ENCODE results near the gene HP1BP3. TPM values are rescaled to one million over a fixed set of nuclear protein-coding genes. Genes with fewer than 3 reads are reported as not detected.

Gene HP1BP3
- total RNA-seq, 1 experiment from 2014 or later = 218 TPM

GRCh38 chr1:20770314-20771087 is 16.6 kb downstream of the HP1BP3 start:
- no peak for DNase-seq (ENCODE audit: low read depth)

DNA sequence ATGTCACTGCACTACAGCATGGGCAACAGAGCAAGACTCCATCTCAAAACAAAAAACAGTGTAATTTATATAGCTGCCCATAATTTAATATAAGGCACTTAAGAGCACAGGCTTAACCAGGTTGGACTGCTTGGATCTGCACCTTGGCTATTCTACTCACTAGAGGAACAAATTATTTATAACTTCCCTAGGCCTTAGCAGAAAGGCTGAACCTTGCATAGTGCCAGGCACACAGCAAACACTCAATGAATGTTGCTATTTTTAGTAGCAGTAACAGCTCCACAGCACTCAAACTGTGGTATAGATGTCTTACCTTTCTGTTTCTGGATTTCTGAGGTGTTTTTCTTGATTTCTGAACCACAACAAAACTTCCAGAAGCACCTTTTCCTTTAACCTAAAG is 19.8 kb downstream of the HP1BP3 start:
- no peak for DNase-seq (ENCODE audit: low read depth)

GRCh38 chr1:20763417-20763816 is 23.7 kb downstream of the HP1BP3 start:
- no peak for DNase-seq (ENCODE audit: low read depth)

DNA sequence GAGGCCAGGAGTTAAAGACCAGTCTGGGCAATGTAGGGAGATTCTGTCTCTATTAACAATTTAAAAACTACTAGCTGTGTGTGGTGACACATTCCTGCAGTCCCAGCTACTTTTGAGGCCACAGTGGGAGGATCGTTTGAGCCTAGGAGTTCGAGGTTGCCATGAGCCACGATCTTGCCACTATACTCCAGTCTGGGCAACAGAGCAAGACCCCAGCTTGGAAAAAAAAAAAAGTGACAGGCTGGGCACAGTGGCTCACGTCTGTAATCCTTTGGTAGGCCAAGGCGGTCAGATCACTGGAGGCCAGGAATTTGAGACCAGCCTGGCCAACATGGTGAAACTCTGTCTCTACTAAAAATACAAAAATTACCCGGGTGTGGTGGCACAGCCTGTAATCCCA is 26.8 kb downstream of the HP1BP3 start:
- no peak for DNase-seq (ENCODE audit: low read depth)

GRCh38 chr1:20753589-20753988 is 33.5 kb downstream of the HP1BP3 start:
- peak; percentile 25 for DNase-seq (ENCODE audit: low read depth)

GRCh38 chr1:20751462-20751990 is 35.6 kb downstream of the HP1BP3 start:
- no peak for DNase-seq (ENCODE audit: low read depth)

GRCh38 chr1:20742671-20743070 is 44.4 kb downstream of the HP1BP3 start:
- no peak for DNase-seq (ENCODE audit: low read depth)

GRCh38 chr1:20740781-20741180 is 46.3 kb downstream of the HP1BP3 start:
- no peak for DNase-seq (ENCODE audit: low read depth)

DNA sequence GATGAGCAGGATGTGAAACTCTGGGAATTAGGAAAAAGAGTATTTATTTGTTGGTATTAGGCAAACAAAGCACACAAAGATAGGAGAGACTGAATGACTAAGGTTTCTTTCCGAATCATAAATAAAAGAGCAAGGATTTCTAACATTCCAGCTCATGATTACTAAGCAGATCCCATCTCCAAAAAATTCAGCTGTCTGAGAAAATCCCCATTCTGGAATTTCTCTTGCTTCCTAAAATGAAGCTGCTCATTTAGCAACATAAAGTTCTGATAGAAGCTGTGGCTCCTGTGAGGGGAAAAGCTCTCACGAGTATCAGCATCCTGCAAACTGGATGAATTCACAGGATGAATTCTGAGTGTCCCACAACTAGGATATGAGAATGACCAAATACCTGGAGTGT is 47.9 kb downstream of the HP1BP3 start:
- peak; percentile 74 for DNase-seq (ENCODE audit: low read depth)

DNA sequence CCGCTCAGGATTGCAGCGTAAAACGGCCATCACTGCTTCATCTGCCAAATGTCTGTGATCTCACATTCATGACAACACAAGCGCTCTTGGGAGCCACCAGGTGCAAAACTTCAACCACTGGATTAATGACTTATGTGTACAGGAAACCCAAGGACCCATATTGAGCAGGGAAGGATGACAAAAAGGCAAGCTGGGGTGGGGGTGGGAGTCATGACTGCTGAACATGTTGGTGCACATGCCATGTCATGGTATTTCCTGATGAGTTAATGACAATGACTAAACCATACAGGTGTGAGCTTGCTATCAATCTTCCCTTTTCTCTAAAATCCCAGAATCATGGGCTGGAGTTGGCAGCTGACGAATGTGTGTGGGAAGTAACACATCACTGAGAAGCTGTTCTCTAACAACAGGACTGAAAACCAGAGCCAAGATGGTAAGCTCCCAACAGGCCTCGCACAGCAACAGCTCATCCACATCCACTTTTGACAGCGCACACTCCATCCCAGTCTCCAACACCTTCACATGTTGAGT is 51.5 kb downstream of the HP1BP3 start:
- no peak for DNase-seq (ENCODE audit: low read depth)

DNA sequence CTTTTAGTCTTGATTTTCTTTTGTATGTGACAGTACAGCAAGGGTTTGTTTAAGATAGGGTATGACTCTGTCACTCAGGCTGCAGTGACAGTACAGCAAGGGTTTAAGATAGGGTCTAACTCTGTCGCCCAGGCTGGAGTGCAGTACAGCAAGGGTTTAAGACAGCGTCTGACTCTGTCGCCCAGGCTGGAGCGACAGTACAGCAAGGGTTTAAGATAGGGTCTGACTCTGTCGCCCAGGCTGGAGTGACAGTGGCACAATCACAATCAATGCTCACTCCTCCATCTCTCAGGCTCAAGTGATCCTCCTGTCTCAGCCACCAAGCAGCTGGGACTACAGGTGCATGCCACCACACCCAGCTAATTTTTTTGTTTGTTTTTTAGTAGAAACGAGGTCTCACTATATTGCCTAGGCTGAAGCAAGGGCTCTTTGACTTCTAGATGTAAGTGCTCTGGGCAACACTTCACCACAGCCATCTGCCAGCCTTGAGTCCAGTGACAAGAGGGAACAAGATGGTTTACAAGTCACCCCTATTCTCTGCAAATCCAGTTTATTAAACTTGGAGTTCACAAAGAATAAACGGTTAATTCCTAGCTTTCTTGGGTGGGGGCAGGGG is 53.6 kb downstream of the HP1BP3 start:
- no peak for DNase-seq (ENCODE audit: low read depth)

DNA sequence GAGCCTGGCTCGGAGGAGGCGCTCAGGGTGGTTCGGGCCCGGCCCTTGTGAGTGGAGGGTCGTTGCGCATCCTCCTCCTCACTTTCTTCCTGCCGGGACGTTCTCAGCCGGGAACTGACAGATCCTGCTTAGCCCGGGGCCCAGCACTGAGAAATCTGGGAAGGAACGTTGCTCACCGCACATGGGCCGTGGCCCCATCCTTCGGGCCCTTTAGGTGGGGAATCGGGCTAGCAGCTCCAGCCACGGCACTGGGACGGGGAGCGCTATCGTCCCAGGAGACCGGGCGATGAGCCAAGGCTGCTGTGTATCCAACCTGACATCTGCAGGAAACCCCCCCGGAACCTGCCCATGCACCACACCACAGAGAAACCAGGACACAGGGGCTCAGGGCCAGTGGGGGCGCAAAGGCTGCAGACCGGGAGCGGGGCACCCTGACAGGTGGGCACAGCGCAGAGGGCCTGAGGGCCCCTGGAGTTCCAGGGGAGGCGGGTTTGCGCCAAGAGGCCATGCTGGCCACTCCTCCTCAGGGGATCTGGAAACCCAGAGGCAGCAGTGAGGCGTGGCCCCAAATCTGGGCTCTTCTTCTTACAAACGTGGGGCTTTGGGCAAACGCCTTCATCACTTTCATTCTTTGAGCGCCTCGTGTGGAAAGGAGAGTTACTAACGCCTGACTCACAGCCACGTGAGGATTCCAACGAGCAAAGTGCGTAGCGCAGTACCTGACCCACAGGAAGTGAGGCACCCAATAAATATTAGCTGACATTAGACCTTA is 54.3 kb downstream of the HP1BP3 start, which contains the start of gene SH2D5:
TSS of gene SH2D5 (minus strand) at position 116 of the 772 bp plus-strand sequence. CDS start 4,659 bp downstream, outside the sequence.
- DNase-seq (ENCODE audit: low read depth) = peak; percentile 93

GRCh38 chr1:20732071-20732587 is 55.0 kb downstream of the HP1BP3 start:
- peak; percentile 47 for DNase-seq (ENCODE audit: low read depth)

DNA sequence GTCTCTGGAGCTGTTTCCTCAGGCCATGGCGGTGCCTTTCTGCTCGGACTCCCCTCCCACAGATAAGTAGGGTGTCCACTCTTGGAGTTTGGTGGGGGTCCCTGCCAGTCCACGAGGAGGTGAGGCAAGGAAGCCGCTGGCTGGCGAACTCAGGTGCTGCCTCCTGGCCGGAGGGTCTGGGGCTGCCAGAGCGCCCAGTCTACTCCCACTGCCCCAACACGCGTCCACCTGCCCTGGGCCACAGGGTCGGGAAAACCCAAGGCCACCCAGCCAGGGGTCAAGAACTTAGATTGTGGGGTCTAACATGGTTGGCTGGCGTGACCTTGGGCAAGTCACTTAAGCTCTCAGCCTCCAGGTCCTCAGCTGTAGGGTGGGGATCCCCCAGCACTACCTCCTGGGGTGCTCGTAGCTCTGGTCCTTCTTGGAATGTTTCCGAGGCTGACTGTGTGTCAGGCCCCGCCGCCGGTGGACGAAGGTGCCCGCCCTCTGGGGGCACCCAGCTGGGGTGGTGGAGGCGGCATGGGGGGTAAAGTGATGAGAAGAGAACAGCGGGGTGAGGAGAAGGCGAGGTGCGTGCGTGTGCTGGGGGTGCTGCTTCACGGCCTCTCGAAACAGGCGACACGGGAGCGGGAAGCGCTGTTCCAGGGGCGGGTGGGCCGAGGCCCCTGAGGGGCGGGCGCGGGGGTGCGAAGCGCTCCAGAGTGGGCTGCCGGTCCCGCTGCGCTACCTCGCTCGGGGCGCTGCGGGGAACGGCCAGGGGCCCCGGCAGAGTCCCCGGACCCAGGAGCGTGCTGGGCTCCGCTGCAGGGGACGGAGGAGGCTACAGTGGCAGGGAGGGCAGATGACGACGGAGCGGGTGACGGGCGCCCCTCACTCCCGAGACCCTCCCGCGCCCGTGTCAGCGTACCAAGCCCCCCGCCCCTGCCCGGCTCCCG is 55.8 kb downstream of the HP1BP3 start:
- DNase-seq (ENCODE audit: low read depth) = no peak

DNA sequence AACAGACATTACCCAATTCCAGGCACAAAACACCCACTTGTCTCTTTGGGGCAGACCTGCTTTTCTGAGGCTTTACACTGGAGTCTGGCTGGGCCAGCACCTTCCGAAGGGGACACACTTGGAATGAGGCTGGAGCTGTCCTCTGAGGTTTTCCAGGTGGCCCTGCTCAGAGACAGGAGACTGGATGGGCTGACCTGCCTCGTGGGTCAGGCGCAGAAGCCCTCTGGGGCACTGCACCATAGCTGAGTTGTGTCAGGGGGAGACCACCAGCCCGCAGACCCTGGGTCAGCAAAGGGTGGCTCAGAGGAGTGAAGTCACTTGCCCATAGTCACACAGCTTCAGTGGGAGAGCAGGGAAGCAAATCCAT is 56.4 kb downstream of the HP1BP3 start:
- DNase-seq (ENCODE audit: low read depth) = no peak

- DNase-seq (ENCODE audit: low read depth) = no peak
These were observed 57.0 kb downstream of the HP1BP3 start for GRCh38 chr1:20729990-20730689.

DNA sequence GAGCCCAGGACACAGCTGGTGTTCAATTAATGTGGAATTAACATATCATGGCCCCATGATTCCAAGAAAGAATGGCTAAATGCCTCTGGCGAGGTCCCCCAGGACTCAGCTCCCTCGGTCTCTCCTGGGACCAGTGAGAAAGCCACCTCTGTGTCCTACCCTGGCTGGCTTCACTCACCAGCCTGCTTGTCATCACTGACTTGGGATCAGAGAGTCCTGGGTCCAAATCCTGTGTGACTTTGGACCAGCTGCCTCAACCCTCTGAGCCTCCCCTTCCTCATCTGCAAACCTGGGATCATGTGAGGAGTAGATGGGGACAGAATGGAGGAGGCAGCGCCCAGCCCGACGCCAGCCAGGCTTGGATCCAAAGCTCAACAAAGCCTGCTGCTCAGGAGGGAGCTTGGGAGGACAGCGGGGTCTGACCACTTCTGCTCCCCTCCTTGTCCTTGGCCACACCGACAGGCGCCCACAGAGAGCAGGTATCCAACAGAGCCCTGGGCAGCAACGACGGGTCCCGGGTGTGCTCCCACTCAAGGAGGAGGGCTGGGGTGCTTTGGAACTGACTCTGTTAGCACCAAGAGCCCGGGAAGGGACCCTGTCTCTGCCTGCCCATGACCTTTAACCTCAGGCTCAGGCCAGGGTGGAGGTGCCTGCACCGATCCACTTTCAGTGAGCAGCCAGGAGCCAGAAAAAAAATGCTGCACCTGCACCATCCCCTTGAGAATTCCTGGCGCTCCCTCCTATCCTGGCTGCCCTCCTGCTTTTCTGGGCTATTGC is 57.8 kb downstream of the HP1BP3 start:
- no peak for DNase-seq (ENCODE audit: low read depth)

DNA sequence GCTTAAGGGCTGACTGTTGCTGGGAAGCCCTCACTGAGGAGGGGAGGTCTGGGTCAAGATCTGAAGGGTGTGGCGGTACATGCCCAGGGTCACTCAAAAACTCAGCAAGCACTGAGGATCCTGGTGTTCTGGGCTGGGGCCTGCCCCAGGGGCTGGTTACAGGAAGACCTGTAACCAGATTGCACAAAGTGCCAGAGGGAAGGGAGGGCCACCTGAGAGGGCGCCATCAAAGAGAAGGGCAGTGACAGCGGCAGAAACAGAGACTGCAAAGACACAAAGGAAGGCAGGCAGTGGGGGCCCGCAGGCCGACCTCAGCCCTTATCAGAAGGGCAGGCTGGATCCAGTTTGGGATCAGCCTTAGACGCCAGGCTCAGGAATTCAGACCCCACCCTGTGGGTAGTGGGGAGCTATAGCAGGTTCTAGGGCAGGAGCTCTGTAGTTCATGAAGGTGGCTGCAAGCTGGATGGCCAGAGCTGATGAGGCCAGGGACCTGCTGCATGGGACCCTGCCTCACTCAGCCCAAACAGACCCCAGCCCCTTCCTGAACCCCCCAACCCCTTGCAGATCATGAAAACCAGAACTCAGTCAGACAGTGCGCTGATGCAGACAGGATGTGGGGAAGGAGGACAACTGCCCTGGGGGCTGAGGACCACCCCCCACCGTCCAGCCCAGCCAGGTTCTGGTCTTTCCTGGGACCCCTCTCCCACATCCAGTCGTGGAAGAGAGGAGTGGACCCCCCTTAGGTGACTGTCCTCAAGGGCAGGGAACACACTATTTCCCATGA is 58.5 kb downstream of the HP1BP3 start:
- DNase-seq (ENCODE audit: low read depth) = no peak
